AG04449 (cell line): ENCODE data around the gene CDC5L.

Source experiments
- CTCF ChIA-PET: fragments of 350-600 bp; formaldehyde crosslinking; extraction: SDS; loops from one replicate; lab custom pipeline; 2021; ENCODE audit warnings: antibody characterized with exemption; lab: Yijun Ruan, JAX
- POLR2A ChIA-PET: fragments of 400-600, 350-600 bp; formaldehyde crosslinking; extraction: SDS; loops from one replicate; lab custom pipeline; 2020; ENCODE audit warnings: antibody characterized with exemption, inconsistent platforms; lab: Yijun Ruan, JAX
- DNase-seq: peaks from one replicate; pipeline ENCODE4 v3.0.0-alpha.2; 2010; ENCODE audit warnings: low read depth, low spot score
- H3K4me3 ChIP-seq: 2 replicates; pipeline ENCODE4 v1.5.1; 2011; ENCODE audit warnings: low read depth, mild to moderate bottlenecking, control low read depth, low read length
- TF ChIP-seq, protein P1 (sequence below): IDR thresholded peaks from one replicate; pipeline ENCODE4 v1.5.1; 2011; ENCODE audit warnings: mild to moderate bottlenecking, moderate library complexity, low read length, control low read depth, inconsistent platforms; ENCODE audit not compliant: insufficient read depth; ENCODE audit errors: missing control alignments

CDC5L gene

DNA sequence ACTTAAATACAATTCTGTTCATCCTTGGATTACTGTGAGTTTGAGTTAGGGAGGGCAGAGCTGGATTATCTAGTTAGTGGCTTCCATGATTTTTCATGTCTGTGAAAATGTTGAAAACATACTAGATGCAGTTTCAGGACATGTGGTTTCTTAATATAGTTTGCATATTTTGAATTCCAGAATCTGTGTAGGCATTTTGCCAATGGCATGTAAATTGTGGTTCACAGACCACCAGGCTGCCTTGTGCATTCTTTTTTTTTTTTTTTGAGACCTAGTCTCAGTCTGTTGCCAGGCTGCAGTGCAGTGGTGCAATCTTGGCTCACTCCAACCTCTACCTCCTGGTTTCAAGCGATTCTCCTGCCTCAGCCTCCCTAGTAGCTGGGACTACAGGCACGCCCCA, 42.8 kb downstream of the CDC5L start:
- CTCF ChIA-PET, result interaction anchor here (0.7 to 17.2 kb wide), 13 partner anchors 10 to 253 kb away, joined by 3 to 367 read pairs (median 7); no protein-coding TSS in a partner anchor
- POLR2A ChIA-PET, result interaction anchor here (0.7 kb wide), 1 partner anchor 180 kb away, joined by 4 read pairs; no protein-coding TSS in a partner anchor

DNA sequence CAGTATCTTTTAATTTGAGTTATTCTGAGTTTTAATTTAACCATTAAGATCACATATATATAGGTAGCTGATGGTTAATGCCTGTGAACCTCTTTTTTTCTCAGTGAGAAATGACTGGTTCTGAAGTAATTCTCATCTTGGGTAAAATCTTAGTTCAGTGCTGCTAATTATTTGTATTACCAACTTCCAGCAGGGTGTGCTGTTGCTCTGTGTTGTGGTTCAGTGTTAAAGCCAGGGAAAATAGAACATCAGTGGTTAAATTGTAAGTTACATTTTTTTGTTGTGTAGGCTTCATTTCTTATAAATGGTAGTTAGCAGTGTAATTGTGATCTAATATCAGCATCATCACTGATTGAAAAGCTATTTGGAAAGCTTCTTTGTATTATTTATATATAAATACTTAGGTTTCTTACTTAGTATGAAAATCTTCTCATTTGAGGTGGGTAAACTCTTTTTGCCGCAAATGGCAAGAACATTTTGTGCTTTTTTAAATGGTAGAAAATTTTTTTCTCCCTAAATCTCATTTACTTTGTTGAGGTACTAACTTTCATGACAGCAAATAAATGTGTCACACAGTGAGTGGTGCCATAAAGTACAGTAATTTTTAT, 43.7 kb downstream of the CDC5L start:
- CTCF ChIA-PET, result interaction anchor here (0.6 to 17.2 kb wide), 22 partner anchors 9 to 843 kb away, joined by 3 to 367 read pairs (median 4); no protein-coding TSS in a partner anchor

More for the DNA sequence above, 42.8 kb downstream of the CDC5L start:
- TF ChIP-seq, protein P1, sequence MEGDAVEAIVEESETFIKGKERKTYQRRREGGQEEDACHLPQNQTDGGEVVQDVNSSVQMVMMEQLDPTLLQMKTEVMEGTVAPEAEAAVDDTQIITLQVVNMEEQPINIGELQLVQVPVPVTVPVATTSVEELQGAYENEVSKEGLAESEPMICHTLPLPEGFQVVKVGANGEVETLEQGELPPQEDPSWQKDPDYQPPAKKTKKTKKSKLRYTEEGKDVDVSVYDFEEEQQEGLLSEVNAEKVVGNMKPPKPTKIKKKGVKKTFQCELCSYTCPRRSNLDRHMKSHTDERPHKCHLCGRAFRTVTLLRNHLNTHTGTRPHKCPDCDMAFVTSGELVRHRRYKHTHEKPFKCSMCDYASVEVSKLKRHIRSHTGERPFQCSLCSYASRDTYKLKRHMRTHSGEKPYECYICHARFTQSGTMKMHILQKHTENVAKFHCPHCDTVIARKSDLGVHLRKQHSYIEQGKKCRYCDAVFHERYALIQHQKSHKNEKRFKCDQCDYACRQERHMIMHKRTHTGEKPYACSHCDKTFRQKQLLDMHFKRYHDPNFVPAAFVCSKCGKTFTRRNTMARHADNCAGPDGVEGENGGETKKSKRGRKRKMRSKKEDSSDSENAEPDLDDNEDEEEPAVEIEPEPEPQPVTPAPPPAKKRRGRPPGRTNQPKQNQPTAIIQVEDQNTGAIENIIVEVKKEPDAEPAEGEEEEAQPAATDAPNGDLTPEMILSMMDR, result no peak
- H3K4me3 ChIP-seq, result no peak overlapping the region
- no peak for DNase-seq

DNA sequence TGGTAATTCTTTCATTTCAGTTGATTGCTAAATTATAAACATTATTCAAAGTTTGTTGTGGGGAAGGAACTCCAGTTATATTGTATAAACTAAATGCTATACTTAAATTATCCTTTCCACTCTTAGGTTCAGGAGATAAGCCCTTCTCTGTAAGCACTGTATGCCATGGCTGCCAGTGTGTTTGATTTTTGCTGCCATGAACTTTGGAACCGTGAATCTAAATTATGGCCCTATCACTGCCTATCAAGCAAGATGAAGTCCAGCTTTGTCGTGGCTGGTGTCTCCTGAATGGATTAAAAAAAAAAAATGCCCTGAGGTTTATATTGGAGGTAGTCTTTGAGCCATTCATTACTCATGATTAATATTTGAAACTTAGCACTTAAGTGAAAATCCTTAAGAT, 44.7 kb downstream of the CDC5L start:
- no peak overlapping the region for H3K4me3 ChIP-seq
- TF ChIP-seq, protein P1, result no peak
- DNase-seq, result no peak
- ChIA-PET CTCF (interaction anchor here (0.9 to 17.2 kb wide), 13 partner anchors 8 to 220 kb away, joined by 3 to 367 read pairs (median 11); no protein-coding TSS in a partner anchor), POLR2A (no interaction called here)

More for the DNA sequence above, 43.7 kb downstream of the CDC5L start:
- H3K4me3 ChIP-seq, result no peak overlapping the region
- no peak for DNase-seq
- POLR2A ChIA-PET, result no interaction called here
- TF ChIP-seq, protein P1, result peak; percentile 51

DNA sequence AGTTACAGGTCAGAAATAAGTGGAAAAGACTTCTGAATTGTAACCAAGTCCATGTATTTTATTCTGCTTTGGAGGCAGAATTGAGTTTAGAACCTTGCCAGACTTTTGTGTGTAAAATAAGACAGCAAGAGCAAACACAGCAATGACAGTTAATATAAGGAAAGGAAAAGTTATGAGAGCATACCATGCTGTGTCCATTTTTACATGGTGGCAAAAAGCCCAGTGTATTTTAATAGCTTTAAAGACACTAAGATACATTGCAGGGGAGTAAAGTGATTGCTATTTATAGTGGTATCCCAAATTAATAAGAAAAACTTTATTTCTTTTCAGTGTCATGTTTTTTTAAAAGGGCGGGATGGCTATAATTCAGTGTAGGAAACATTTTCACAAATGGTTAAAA, 45.2 kb downstream of the CDC5L start:
- no peak for DNase-seq
- ChIA-PET POLR2A (no interaction called here), CTCF (interaction anchor here (1.0 to 17.2 kb wide), 5 partner anchors 13 to 197 kb away, joined by 4 to 367 read pairs (median 39); no protein-coding TSS in a partner anchor)
- TF ChIP-seq, protein P1, result no peak
- no peak overlapping the region for H3K4me3 ChIP-seq

DNA sequence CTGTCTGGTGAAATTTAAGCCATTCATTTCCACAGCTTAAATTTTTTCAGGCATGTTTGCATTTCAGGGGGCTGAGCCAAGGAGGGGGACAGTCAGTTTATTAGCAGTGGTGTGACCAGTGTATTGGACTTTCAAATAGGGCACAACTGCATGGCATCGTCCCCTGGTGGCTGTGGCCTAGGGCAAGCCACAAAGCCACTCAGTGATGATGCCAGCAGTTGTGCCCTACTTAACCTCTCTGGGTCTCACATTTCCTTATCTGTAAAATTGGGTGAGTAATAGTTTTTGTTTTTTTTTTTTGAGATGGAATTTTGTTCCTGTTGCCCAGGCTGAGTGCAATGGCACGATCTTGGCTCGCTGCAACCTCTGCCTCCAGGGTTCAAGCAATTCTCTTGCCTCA, 48.0 kb downstream of the CDC5L start:
- no peak for DNase-seq
- ChIA-PET POLR2A (no interaction called here), CTCF (interaction anchor here (0.8 to 17.2 kb wide), 4 partner anchors 9 to 40 kb away, joined by 4 to 367 read pairs (median 5); no protein-coding TSS in a partner anchor)
- no peak overlapping the region for H3K4me3 ChIP-seq
- TF ChIP-seq, protein P1, result no peak

DNA sequence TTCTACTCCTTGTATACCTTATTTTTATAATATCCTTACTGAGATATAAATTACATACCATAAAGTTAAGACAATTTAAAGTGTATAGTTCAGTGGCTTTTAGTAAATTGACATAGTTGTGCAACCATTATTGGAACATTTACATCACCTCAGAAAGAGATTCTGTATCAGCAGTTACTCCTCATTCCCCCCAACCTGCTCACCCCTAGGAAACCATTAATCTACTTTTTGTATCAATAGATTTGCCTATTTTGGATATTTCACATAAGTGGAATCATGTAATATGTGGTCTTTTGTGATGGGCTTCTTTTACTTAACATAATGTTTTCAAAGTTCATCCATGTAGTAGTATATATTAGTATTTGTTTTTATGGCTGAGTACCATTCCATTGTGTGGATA, 51.3 kb downstream of the CDC5L start:
- TF ChIP-seq, protein P1, result no peak
- POLR2A ChIA-PET, result no interaction called here

More for the DNA sequence above, 51.3 kb downstream of the CDC5L start:
- DNase-seq, result no peak
- CTCF ChIA-PET, result interaction anchor here (1.1 to 17.2 kb wide), 5 partner anchors 7 to 37 kb away, joined by 4 to 367 read pairs (median 24); no protein-coding TSS in a partner anchor
- no peak overlapping the region for H3K4me3 ChIP-seq
